Liver (tissue), 9 donors: ENCODE data around the gene DHX40. TPM values are rescaled to one million over a fixed set of nuclear protein-coding genes. Genes with fewer than 3 reads are reported as not detected.

Experiments
- DNase-seq: peaks from one replicate; pipeline ENCODE4 v3.0.0-alpha.2; 2017; ENCODE audit warnings: low spot score
- H3K27ac ChIP-seq, 2 donors: one replicate each; pipeline ENCODE4 v1.7.0; 2013; ENCODE audit warnings: inconsistent platforms in 2 of 2, low read length in 2 of 2, control low read depth in 1 of 2, low read depth in 1 of 2, mild to moderate bottlenecking in 1 of 2
- H3K27me3 ChIP-seq, 4 donors: one replicate each; pipeline versions ENCODE4 v1.6.1 to v1.7.0; 2013; ENCODE audit warnings: low read length in 3 of 4, inconsistent platforms in 1 of 4, mild to moderate bottlenecking in 1 of 4, moderate library complexity in 1 of 4; ENCODE audit not compliant: control insufficient read depth in 4 of 4, insufficient read depth in 4 of 4
- H3K36me3 ChIP-seq, 4 donors: one replicate each; pipeline versions ENCODE4 v1.6.1 to v1.7.0; 2013; ENCODE audit warnings: low read length in 3 of 4, mild to moderate bottlenecking in 3 of 4, low read depth in 1 of 4, moderate library complexity in 1 of 4; ENCODE audit not compliant: control insufficient read depth in 4 of 4, insufficient read depth in 3 of 4
- H3K4me1 ChIP-seq, 4 donors: one replicate each; pipeline versions ENCODE4 v1.6.1 to v1.7.0; 2013; ENCODE audit warnings: low read length in 3 of 4, mild to moderate bottlenecking in 3 of 4, moderate library complexity in 1 of 4; ENCODE audit not compliant: control insufficient read depth in 4 of 4, insufficient read depth in 4 of 4
- H3K4me3 ChIP-seq, 3 donors: one replicate each; pipeline versions ENCODE4 v1.6.1 to v1.7.0; 2013; ENCODE audit warnings: low read length in 3 of 3, control low read depth in 1 of 3, low read depth in 1 of 3, mild to moderate bottlenecking in 1 of 3
- H3K9ac ChIP-seq, 2 donors: one replicate each; pipeline ENCODE4 v1.7.0; 2013; ENCODE audit warnings: low read length in 2 of 2, mild to moderate bottlenecking in 2 of 2, moderate library complexity in 2 of 2, control low read depth in 1 of 2, low read depth in 1 of 2
- H3K9me3 ChIP-seq, 4 donors: one replicate each; pipeline versions ENCODE4 v1.6.1 to v1.7.0; 2013; ENCODE audit warnings: low read length in 3 of 4; ENCODE audit not compliant: control insufficient read depth in 4 of 4
- ATF3 ChIP-seq: IDR thresholded peaks from 2 replicates; pipeline ENCODE4 v1.6.1; 2016; ENCODE audit warnings: antibody characterized with exemption
- CTCF ChIP-seq: fragments of 150-350 bp; IDR thresholded peaks from 2 replicates; pipeline ENCODE4 v1.5.1; 2017; ENCODE audit warnings: improper control_type of control experiment, low read depth, low read length; ENCODE audit not compliant: missing input control
- MAX ChIP-seq: IDR thresholded peaks from 2 replicates; pipeline ENCODE4 v1.6.1; 2016; ENCODE audit warnings: antibody characterized with exemption
- NR2F2 ChIP-seq: IDR thresholded peaks from 2 replicates; pipeline ENCODE4 v1.6.1; 2016; ENCODE audit warnings: antibody characterized with exemption
- RAD21 ChIP-seq, 2 donors: IDR thresholded peaks; 2 replicates each; pipeline ENCODE4 v1.6.1; 2016; ENCODE audit warnings: antibody characterized with exemption in 2 of 2, mild to moderate bottlenecking in 2 of 2
- YY1 ChIP-seq: IDR thresholded peaks from 2 replicates; pipeline ENCODE4 v1.6.1; 2016; ENCODE audit warnings: antibody characterized with exemption, mild to moderate bottlenecking
- ZBTB33 ChIP-seq: IDR thresholded peaks from 2 replicates; pipeline ENCODE4 v1.6.1; 2016; ENCODE audit warnings: antibody characterized with exemption
- WGBS: extraction: QIAGEN DNeasy Blood & Tissue Kit; methylation state at CpG from one replicate; pipeline ENCODE4 v1.1.7; 2013; 5-methylcytosine and 5-hydroxymethylcytosine counted together
- polyA plus RNA-seq, 2 donors: library from polyadenylated mRNA; stranded (reverse) in 1 of 2; unstranded in 1 of 2; fragments of 200-250 nt in 1 of 2; fragments of >200 nt in 1 of 2; fragmentation: Nextera tagmentation in 1 of 2; extraction: Ambion mirVana in 1 of 2; gene quantifications; one replicate each; pipeline versions ENCODE4 v1.2.1 to v1.2.3, GENCODE V29; 2013 to 2015
- total RNA-seq, 2 donors: library from RNA; depleted of rRNA; stranded (reverse); fragments of >200 nt; gene quantifications; one replicate each; pipeline ENCODE4 v1.2.3, GENCODE V29; 2014
- TF ChIP-seq, protein P1 (sequence below): IDR thresholded peaks from 2 replicates; pipeline ENCODE4 v1.6.1; 2016; ENCODE audit warnings: antibody characterized with exemption, mild to moderate bottlenecking
- donor health status: healthy.
- donor health status: healthy.
- donor health status: healthy.
- donor health status: healthy.
- donor health status: healthy.

DHX40 gene
- total and polyA plus RNA-seq, 4 donors, result 3.8 to 20.7 (median 11.2) TPM

DNA sequence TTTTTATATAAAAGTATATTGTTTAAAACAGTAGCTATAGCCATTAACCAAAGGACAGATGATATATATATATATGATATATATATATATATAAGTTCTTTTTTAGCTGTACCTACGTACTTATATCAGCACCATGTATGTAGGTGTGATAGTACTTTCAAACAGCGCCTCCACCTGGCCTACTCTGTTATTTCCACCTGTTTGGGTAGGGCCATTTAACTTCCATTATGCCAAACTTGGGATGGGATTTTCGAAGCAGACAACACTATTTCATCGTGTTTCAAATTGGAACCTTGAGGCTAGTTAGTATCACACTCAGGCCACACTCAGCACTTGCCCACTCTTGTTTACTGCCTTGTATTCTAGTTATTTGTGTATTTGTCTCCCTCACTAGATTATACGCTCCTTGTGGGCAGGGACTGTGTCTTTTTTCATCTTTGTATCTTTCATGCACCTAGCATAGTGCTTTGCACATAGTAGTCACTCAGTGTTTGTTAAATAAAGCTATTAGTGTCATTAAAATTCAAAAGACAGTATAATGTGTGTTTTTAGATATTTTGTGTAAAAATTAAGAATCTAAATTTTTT lies 42.5 kb downstream of the DHX40 start:
- no peak for TF ChIP-seq ZBTB33
- peak in 1 of 2 donors; percentile 19 for TF ChIP-seq RAD21 (IDR thresholded peaks at IDR 0.05)
- H3K27me3 ChIP-seq, result no peaks in the 10 kb centered on the region
- H3K9ac ChIP-seq, result no peak overlapping the region
- H3K9me3 ChIP-seq, result no peaks in the 10 kb centered on the region
- no peaks in the 10 kb centered on the region for H3K4me1 ChIP-seq
- WGBS, result 95% methylated on average over 5 of the region's 5 CpGs
- H3K4me3 ChIP-seq, result no peak overlapping the region
- peaks cover 5 to 28% (median 14%) of the 10 kb centered on the region in 4 donors for H3K36me3 ChIP-seq
- peak; percentile 53 for DNase-seq
- H3K27ac ChIP-seq, result no peak overlapping the region

DNA sequence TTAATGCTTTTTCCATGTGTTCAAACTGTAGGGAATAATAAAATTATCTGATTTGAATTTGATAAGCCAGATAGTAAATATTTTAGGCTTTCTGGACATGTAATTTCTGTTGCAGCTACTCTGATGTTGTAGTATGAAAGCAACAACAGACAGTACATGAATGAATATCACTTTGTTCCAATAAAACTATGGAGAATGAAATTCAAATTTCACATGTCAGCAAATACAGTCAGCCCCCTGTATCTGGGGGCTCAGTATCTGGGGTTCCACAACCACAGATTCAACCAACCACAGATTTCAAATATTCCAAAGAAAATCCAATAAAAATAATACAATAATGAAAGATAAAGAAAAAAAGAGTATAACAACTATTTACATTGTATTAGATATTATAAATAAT lies 46.1 kb downstream of the DHX40 start:
- Histone ChIP-seq H3K4me3 (no peak overlapping the region), H3K27ac (no peak overlapping the region), H3K36me3 (peaks cover 0 to 11% (median 7%) of the 10 kb centered on the region in 4 donors), H3K27me3 (no peaks in the 10 kb centered on the region), H3K9ac (no peak overlapping the region), H3K4me1 (no peaks in the 10 kb centered on the region), H3K9me3 (no peaks in the 10 kb centered on the region)
- no peak for TF ChIP-seq NR2F2
- no peak for TF ChIP-seq YY1
- TF ChIP-seq ATF3, result no peak
- TF ChIP-seq CTCF, result no peak
- no peak for TF ChIP-seq MAX
- TF ChIP-seq, protein P1, sequence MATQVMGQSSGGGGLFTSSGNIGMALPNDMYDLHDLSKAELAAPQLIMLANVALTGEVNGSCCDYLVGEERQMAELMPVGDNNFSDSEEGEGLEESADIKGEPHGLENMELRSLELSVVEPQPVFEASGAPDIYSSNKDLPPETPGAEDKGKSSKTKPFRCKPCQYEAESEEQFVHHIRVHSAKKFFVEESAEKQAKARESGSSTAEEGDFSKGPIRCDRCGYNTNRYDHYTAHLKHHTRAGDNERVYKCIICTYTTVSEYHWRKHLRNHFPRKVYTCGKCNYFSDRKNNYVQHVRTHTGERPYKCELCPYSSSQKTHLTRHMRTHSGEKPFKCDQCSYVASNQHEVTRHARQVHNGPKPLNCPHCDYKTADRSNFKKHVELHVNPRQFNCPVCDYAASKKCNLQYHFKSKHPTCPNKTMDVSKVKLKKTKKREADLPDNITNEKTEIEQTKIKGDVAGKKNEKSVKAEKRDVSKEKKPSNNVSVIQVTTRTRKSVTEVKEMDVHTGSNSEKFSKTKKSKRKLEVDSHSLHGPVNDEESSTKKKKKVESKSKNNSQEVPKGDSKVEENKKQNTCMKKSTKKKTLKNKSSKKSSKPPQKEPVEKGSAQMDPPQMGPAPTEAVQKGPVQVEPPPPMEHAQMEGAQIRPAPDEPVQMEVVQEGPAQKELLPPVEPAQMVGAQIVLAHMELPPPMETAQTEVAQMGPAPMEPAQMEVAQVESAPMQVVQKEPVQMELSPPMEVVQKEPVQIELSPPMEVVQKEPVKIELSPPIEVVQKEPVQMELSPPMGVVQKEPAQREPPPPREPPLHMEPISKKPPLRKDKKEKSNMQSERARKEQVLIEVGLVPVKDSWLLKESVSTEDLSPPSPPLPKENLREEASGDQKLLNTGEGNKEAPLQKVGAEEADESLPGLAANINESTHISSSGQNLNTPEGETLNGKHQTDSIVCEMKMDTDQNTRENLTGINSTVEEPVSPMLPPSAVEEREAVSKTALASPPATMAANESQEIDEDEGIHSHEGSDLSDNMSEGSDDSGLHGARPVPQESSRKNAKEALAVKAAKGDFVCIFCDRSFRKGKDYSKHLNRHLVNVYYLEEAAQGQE, result no peak
- DNase-seq, result no peak
